Activated T-cell treated with anti-CD3 and anti-CD28 coated beads for 48 hours (primary cell): ENCODE data around the gene KCNJ1.

Source experiments
- DNase-seq: peaks from one replicate; pipeline ENCODE4 v3.0.0-alpha.2; 2020; ENCODE audit warnings: low read depth

KCNJ1 gene

GRCh38 chr11:128867277-128867676, at the start of gene KCNJ1:
Gene KCNJ1, minus strand, starts transcription at chr11:128867296. Its CDS starts 27,053 bp downstream, at chr11:128840243.
- DNase-seq: no peak

GRCh38 chr11:128916681-128917080, 49.6 kb upstream of the KCNJ1 start:
- DNase-seq: no peak

GRCh38 chr11:128916037-128916572, 49.0 kb upstream of the KCNJ1 start:
- DNase-seq: no peak

- DNase-seq: no peak
These were observed 48.0 kb upstream of the KCNJ1 start for GRCh38 chr11:128915149-128915521.

- DNase-seq: no peak
These were observed 47.4 kb upstream of the KCNJ1 start for GRCh38 chr11:128914216-128915148.

GRCh38 chr11:128913806-128914205, 46.7 kb upstream of the KCNJ1 start:
- no peak for DNase-seq

GRCh38 chr11:128911701-128912100, 44.6 kb upstream of the KCNJ1 start:
- no peak for DNase-seq

GRCh38 chr11:128911239-128911638, 44.1 kb upstream of the KCNJ1 start:
- no peak for DNase-seq

GRCh38 chr11:128910576-128910975, 43.5 kb upstream of the KCNJ1 start:
- DNase-seq: no peak

- DNase-seq: no peak
These were observed 42.5 kb upstream of the KCNJ1 start for GRCh38 chr11:128909438-128910125.

- DNase-seq: no peak
These were observed 41.5 kb upstream of the KCNJ1 start for GRCh38 chr11:128908391-128909246.

- no peak for DNase-seq
These were observed 40.5 kb upstream of the KCNJ1 start for GRCh38 chr11:128907585-128907984.

- no peak for DNase-seq
These were observed 39.3 kb upstream of the KCNJ1 start for GRCh38 chr11:128906185-128907050.

- DNase-seq: no peak
These were observed 38.5 kb upstream of the KCNJ1 start for GRCh38 chr11:128905345-128906184.

GRCh38 chr11:128904656-128905344, 37.7 kb upstream of the KCNJ1 start:
- DNase-seq: no peak

- DNase-seq: no peak
These were observed 37.2 kb upstream of the KCNJ1 start for GRCh38 chr11:128904303-128904655.

- DNase-seq: no peak
These were observed 36.4 kb upstream of the KCNJ1 start for GRCh38 chr11:128903248-128904061.

GRCh38 chr11:128902515-128903066, 35.5 kb upstream of the KCNJ1 start:
- no peak for DNase-seq
